GM10266 (cell line): ENCODE measurements around the gene MPP2.

ENCODE experiments used
- DNase-seq: peaks from one replicate; pipeline ENCODE4 v3.0.0; 2012; ENCODE audit errors: extremely low spot score
- CTCF ChIP-seq: IDR thresholded peaks from 2 replicates; pipeline ENCODE4 v1.5.1; 2012; ENCODE audit warnings: mild to moderate bottlenecking, low read depth; ENCODE audit not compliant: control insufficient read depth, insufficient read depth; ENCODE audit errors: missing control alignments

The MPP2 gene

GRCh38 chr17:43907425-43907981, at the start of gene MPP2:
TSS of gene MPP2 (minus strand) at chr17:43907536. CDS start at chr17:43904460, 3,076 bp downstream.
- no peak for TF ChIP-seq CTCF
- no peak for DNase-seq

GRCh38 chr17:43956222-43956621, 48.9 kb upstream of the MPP2 start:
- no peak for DNase-seq
- no peak for TF ChIP-seq CTCF

GRCh38 chr17:43953746-43954145, 46.4 kb upstream of the MPP2 start, which contains the start of gene PYY:
TSS of gene PYY (minus strand) at chr17:43953940. CDS start at chr17:43953483, 457 bp downstream.
- DNase-seq, result no peak
- no peak for TF ChIP-seq CTCF

GRCh38 chr17:43952724-43953666, 45.7 kb upstream of the MPP2 start:
- DNase-seq, result no peak
- TF ChIP-seq CTCF, result no peak

- DNase-seq, result no peak
- no peak for TF ChIP-seq CTCF
These were observed 45.0 kb upstream of the MPP2 start for GRCh38 chr17:43952351-43952723.

- no peak for DNase-seq
- TF ChIP-seq CTCF, result no peak
These were observed 44.4 kb upstream of the MPP2 start for GRCh38 chr17:43951750-43952149.

- DNase-seq, result no peak
- TF ChIP-seq CTCF, result no peak
These were observed 43.2 kb upstream of the MPP2 start for GRCh38 chr17:43950554-43950953.
